ENCODE results near the gene TRPT1.
A peak's percentile ranks its signal among the peaks of the same experiment; 100 is the strongest.

The TRPT1 gene

GRCh38 chr11:64250415-64251015, 24.5 kb upstream of the TRPT1 start:
- CTCF ChIA-PET, result interaction anchor here (0.6 to 2.7 kb wide), 10 partner anchors 8 to 102 kb away, joined by 3 to 19 read pairs (median 6); no protein-coding TSS in a partner anchor
- POLR2A ChIA-PET (ENCODE audit: low non-redundant PET), result interaction anchor here (0.6 to 0.7 kb wide), 2 partner anchors 9 to 18 kb away, joined by 3 read pairs; partner anchors contain the start of gene FKBP2

GRCh38 chr11:64249563-64250414, 23.8 kb upstream of the TRPT1 start:
- no peak for DNase-seq (ENCODE audit: low spot score)
- no peak for TF ChIP-seq CTCF (conservative IDR thresholded peaks at IDR 0.05; ENCODE audit: low read depth)
- ChIA-PET CTCF (interaction anchor here (0.6 to 2.7 kb wide), 7 partner anchors 7 to 65 kb away, joined by 3 to 19 read pairs (median 6); partner anchors contain the start of genes NUDT22 and TRPT1), POLR2A (ENCODE audit: low non-redundant PET) (interaction anchor here (0.5 to 0.7 kb wide), 3 partner anchors 9 to 19 kb away, joined by 3 read pairs; partner anchors contain the start of gene FKBP2)
- peak overlapping the region; percentile 98 for H3K27ac ChIP-seq

More at GRCh38 chr11:64250415-64251015, 24.5 kb upstream of the TRPT1 start:
- TF ChIP-seq CTCF (conservative IDR thresholded peaks at IDR 0.05; ENCODE audit: low read depth), result no peak
- peak overlapping the region; percentile 98 for H3K27ac ChIP-seq
- no peak for DNase-seq (ENCODE audit: low spot score)

DNA sequence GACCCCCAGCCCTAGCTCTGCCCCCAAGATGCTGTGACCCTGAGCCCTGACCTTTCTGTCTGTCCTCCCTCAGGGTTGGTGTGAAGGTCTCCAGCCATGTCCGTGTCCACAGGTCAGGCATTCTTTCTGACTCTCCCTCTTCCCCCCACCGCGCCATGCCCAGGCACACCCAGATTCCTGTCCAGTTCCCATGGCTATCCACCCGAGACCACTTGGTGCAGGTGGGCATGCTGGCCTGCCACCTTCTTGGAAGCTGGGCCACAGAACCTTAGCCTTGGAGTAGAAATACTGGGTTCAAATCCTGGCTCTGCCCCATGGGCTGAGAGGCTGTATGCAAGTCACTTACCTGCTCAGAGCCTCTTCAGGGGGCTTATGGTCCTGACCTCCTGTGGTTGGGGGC, 23.1 kb upstream of the TRPT1 start:
- peak overlapping the region; percentile 98 for H3K27ac ChIP-seq
- ChIA-PET CTCF (interaction anchor here (2.7 kb wide), 1 partner anchor 52 kb away, joined by 19 read pairs; no protein-coding TSS in a partner anchor), POLR2A (ENCODE audit: low non-redundant PET) (interaction anchor here (0.5 kb wide), 1 partner anchor 19 kb away, joined by 3 read pairs; no protein-coding TSS in a partner anchor)
- DNase-seq (ENCODE audit: low spot score), result no peak
- no peak for TF ChIP-seq CTCF (conservative IDR thresholded peaks at IDR 0.05; ENCODE audit: low read depth)

- peak overlapping the region; percentile 98 for H3K27ac ChIP-seq
- no peak for TF ChIP-seq CTCF (conservative IDR thresholded peaks at IDR 0.05; ENCODE audit: low read depth)
- POLR2A ChIA-PET (ENCODE audit: low non-redundant PET), result no interaction called here
- DNase-seq (ENCODE audit: low spot score), result no peak
- CTCF ChIA-PET, result no interaction called here
Measured at GRCh38 chr11:64248578-64248977, 22.6 kb upstream of the TRPT1 start.

GRCh38 chr11:64247729-64248531, 21.9 kb upstream of the TRPT1 start:
- no peak for DNase-seq (ENCODE audit: low spot score)
- ChIA-PET CTCF (interaction anchor here (0.7 kb wide), 1 partner anchor 20 kb away, joined by 3 read pairs; no protein-coding TSS in a partner anchor), POLR2A (ENCODE audit: low non-redundant PET) (no interaction called here)
- peak overlapping the region; percentile 98 for H3K27ac ChIP-seq
- TF ChIP-seq CTCF (conservative IDR thresholded peaks at IDR 0.05; ENCODE audit: low read depth), result no peak

All from RWPE1 (cell line).